Naive thymus-derived CD8-positive, alpha-beta T cell (primary cell): Measurements from ENCODE around the gene ADGRV1. TPM values are rescaled to one million over a fixed set of nuclear protein-coding genes. Genes with fewer than 3 reads are reported as not detected.

Source experiments
- polyA plus RNA-seq, 3 donors: library from polyadenylated mRNA; unstranded; fragments of 300-500 nt; fragmentation: Illumina TruSeq; gene quantifications; one replicate each; pipeline ENCODE4 v1.2.3, GENCODE V29; 2021
- total RNA-seq, 8 experiments: library from RNA in 2 of 8; stranded (reverse) in 2 of 8; gene quantifications; one replicate each; pipeline ENCODE4 v1.2.3 and lab custom pipeline; 2021 to 2026

The ADGRV1 gene
- total and polyA plus RNA-seq, 5 experiments from 2014 or later: 0.08 to 0.37 (median 0.13) TPM; not detected in 2

Other genes starting within 250 kb of the ADGRV1 start
- gene CETN3, start 149.0 kb upstream of the ADGRV1 start, total RNA-seq: 10 to 100 TPM; 17.6 to 22.8 TPM
- gene CETN3, start 149.0 kb upstream of the ADGRV1 start, polyA plus RNA-seq: 10 to 100 TPM; 19.0 to 33.0 (median 26.7) TPM
- gene MBLAC2, start 84.0 kb upstream of the ADGRV1 start, total RNA-seq: 10 to 100 TPM; 15.7 to 15.8 TPM
- 1 to 10 TPM; 4.7 to 5.7 (median 5.3) TPM for gene MBLAC2, start 84.0 kb upstream of the ADGRV1 start, polyA plus RNA-seq
- 1 to 10 TPM; 3.2 TPM for gene POLR3G, start 83.9 kb upstream of the ADGRV1 start, total RNA-seq
- 1 to 10 TPM; 1.9 to 2.8 (median 2.1) TPM for gene POLR3G, start 83.9 kb upstream of the ADGRV1 start, polyA plus RNA-seq
- 10 to 100 TPM; 25.1 to 26.9 TPM for gene LYSMD3, start 29.2 kb upstream of the ADGRV1 start, total RNA-seq
- 1 to 10 TPM; 6.6 to 8.4 (median 7.1) TPM for gene LYSMD3, start 29.2 kb upstream of the ADGRV1 start, polyA plus RNA-seq